Dendritic cell treated with granulocyte-macrophage colony-stimulating factor and Interleukin-4, amounts not matched to agents 40 ng/mL and 50 ng/mL, for 4 days (primary cell): ENCODE data around the gene GALNT7.
A peak's percentile ranks its signal among the peaks of the same experiment; 100 is the strongest.

Experiments
- H3K27ac Mint-ChIP-seq: one replicate; pipeline ENCODE4 v1.8.0; 2022; ENCODE audit warnings: mild to moderate bottlenecking, mixed read lengths
- H3K27me3 Mint-ChIP-seq: one replicate; pipeline ENCODE4 v1.8.0; 2022; ENCODE audit warnings: mild to moderate bottlenecking, mixed read lengths
- H3K36me3 Mint-ChIP-seq: one replicate; pipeline ENCODE4 v1.8.0; 2022; ENCODE audit warnings: low read depth, mixed read lengths
- H3K4me1 Mint-ChIP-seq: one replicate; pipeline ENCODE4 v1.8.0; 2022; ENCODE audit warnings: low read depth, mixed read lengths
- H3K4me3 Mint-ChIP-seq: one replicate; pipeline ENCODE4 v1.8.0; 2022; ENCODE audit warnings: mild to moderate bottlenecking, moderate library complexity, mixed read lengths
- H3K9me3 Mint-ChIP-seq: one replicate; pipeline ENCODE4 v1.8.0; 2022; ENCODE audit warnings: mixed read lengths
- intact Hi-C: fragments of 100-400 bp; cut with micrococcal nuclease; formaldehyde crosslinking; loops from one replicate; pipeline ENCODE4 v1.15.0; 2022

The GALNT7 gene

DNA sequence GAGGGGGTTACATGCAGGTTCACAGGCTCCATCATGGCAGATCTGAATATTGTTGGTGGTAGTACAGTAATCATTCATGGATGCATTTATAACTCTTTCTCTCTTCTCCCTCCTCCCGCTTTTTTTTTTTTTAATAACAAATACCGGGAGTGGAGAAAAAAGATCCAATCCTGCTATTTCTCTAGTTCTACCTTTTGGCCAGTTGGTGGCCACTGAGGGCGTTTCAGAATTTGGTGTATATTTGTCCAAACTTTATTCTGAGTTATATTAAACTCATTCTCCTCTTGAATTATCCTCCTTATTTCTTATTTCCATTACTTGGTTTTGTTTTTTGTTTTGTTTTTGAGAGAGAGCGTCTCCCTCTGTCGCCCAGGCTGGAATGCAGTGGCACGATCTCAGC is 90.7 kb downstream of the GALNT7 start:
- Mint-ChIP-seq H3K27ac (no peak overlapping the region), H3K9me3 (no peaks in the 10 kb centered on the region), H3K4me1 (peaks cover 7% of the 10 kb centered on the region), H3K4me3 (no peak overlapping the region), H3K27me3 (no peaks in the 10 kb centered on the region), H3K36me3 (peaks cover 18% of the 10 kb centered on the region)
- intact Hi-C loops, result no loop called here

DNA sequence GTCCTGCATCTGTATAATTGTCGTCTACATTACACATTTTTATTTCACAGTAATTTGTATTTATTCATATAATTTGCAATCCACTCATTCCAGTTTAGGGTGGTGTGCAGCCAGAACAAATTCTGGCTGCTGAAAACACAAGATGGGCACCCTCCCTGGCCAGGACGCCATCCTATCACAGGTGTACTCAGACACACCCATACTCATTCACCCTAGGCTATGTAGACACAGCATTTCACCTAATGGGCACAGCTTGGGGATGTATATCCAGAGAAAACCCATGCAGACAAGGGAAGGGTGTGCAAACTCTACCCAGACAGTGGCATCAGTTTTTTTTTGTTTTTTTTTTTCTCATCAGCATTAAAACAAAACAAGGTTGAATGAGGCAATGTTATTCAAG is 92.4 kb downstream of the GALNT7 start:
- H3K36me3 Mint-ChIP-seq, result peaks cover 10% of the 10 kb centered on the region
- no peaks in the 10 kb centered on the region for H3K27me3 Mint-ChIP-seq
- H3K9me3 Mint-ChIP-seq, result no peaks in the 10 kb centered on the region
- H3K27ac Mint-ChIP-seq, result no peak overlapping the region
- peaks cover 8% of the 10 kb centered on the region for H3K4me1 Mint-ChIP-seq
- intact Hi-C loops, result no loop called here
- H3K4me3 Mint-ChIP-seq, result no peak overlapping the region

DNA sequence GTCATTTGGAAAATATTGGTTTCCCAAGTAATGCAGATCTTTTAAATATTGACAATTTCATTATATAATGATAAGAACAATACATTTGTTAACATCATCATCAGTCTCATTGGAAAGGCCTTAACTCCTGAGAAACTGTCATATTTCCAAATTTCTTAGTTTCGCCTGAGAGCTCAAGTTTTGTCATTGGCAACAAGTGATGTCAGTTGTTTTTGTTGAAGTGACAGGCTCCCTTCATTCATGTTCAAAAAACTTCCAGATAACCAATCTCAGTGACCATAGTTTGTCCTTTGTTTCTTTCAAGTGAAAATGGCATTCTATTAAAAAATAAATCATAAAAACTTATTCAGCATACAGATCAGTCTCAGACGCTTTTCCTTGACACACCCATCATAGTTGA is 93.8 kb downstream of the GALNT7 start:
- Mint-ChIP-seq H3K27me3 (no peaks in the 10 kb centered on the region), H3K9me3 (no peaks in the 10 kb centered on the region), H3K4me1 (peaks cover 8% of the 10 kb centered on the region), H3K4me3 (no peak overlapping the region), H3K36me3 (peaks cover 10% of the 10 kb centered on the region), H3K27ac (no peak overlapping the region)
- intact Hi-C loops, result no loop called here

DNA sequence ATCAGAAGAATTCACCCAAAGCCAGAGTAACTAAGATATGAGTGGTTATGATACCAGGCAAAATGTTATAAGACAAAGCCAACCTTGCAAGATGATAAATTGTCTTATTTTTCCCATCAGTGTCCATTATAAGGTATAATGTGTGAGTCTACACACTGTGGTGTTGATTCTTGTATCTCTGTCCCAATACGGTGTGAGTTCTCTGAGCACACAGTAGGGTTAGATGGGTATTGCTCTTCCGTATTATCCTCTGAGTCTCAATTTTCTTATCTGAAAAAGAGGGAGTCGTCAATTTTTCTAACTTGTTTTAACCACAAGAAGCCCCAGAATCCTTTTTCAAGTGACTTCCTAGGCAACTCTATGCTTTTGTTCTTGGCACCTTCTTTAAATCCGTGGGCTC is 95.6 kb downstream of the GALNT7 start:
- H3K9me3 Mint-ChIP-seq, result no peaks in the 10 kb centered on the region
- H3K4me1 Mint-ChIP-seq, result peaks cover 8% of the 10 kb centered on the region
- no peaks in the 10 kb centered on the region for H3K27me3 Mint-ChIP-seq
- H3K27ac Mint-ChIP-seq, result peak overlapping the region; percentile 21
- intact Hi-C loops, result no loop called here
- peaks cover 5% of the 10 kb centered on the region for H3K36me3 Mint-ChIP-seq
- H3K4me3 Mint-ChIP-seq, result no peak overlapping the region

DNA sequence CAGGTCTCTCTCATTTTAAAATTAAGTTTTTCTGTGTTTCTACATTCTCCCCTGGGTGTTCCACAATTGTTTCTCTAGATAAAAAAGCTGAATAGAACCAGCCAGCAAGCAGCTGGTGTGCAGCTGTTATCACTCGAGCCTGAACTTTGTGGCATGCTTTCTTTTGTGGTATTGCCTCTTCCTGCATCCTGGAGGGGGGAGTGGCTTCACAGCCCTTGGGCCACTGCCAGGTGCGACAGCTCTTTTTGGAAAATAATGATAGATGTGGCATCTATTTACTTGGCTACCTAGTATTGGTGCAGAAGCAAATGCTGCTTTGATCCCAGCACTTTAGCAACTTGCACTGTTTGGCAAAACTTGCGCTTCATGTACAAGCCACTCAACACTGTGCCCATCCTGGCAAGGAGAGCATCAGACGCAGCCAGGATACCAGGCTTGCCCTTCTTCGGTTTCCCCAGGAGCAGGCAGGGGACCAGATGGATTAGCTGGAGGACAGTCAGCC is 96.1 kb downstream of the GALNT7 start:
- Mint-ChIP-seq H3K27me3 (no peaks in the 10 kb centered on the region), H3K27ac (peak overlapping the region; percentile 21), H3K9me3 (no peaks in the 10 kb centered on the region), H3K4me1 (peaks cover 8% of the 10 kb centered on the region), H3K36me3 (peaks cover under 1% of the 10 kb centered on the region), H3K4me3 (no peak overlapping the region)
- intact Hi-C loops, result no loop called here

DNA sequence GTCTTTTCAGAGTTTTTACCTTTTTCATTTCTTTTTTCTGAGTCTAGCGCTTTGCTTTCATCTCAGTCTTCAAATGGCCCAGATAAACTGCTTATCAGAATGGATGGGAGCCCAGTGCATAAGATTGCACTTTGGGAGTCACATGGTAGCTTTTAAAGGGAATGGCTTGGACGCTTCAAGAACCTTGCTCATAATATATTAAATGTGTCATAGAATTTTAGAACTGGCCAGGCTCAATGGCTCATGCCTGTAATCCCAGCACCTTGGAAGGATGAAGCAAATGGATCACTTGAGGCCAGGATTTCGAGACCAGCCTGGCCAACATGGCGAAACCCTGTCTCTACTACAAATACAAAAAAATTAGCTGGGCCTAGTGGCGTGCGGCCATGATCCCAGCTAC is 97.1 kb downstream of the GALNT7 start:
- no peaks in the 10 kb centered on the region for H3K36me3 Mint-ChIP-seq
- no peak overlapping the region for H3K4me3 Mint-ChIP-seq
- H3K9me3 Mint-ChIP-seq, result no peaks in the 10 kb centered on the region
- peaks cover 8% of the 10 kb centered on the region for H3K4me1 Mint-ChIP-seq
- no peak overlapping the region for H3K27ac Mint-ChIP-seq
- intact Hi-C loops, result no loop called here
- no peaks in the 10 kb centered on the region for H3K27me3 Mint-ChIP-seq

DNA sequence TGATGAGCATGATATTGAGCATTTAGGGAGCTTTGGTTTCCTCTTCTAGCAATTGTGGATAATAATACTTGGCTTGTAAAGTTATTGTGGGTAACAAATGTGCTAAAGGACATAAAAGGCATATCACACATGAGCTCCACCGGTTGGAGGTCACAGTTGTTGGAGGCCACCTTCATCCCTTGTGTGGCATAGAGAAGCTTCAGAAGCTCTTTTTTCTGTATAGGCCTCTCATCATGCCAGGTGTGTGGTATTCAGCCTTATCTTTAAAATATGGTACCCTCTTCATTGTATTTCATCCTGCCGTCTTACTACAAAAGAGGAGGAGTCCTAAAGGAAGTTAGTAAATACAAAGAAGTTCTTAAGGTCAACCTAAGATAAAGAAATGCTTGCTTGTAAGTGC is 99.1 kb downstream of the GALNT7 start:
- Mint-ChIP-seq H3K36me3 (no peaks in the 10 kb centered on the region), H3K27ac (no peak overlapping the region), H3K4me1 (peaks cover 8% of the 10 kb centered on the region), H3K27me3 (no peaks in the 10 kb centered on the region), H3K9me3 (no peaks in the 10 kb centered on the region), H3K4me3 (no peak overlapping the region)
- intact Hi-C loops, result no loop called here

DNA sequence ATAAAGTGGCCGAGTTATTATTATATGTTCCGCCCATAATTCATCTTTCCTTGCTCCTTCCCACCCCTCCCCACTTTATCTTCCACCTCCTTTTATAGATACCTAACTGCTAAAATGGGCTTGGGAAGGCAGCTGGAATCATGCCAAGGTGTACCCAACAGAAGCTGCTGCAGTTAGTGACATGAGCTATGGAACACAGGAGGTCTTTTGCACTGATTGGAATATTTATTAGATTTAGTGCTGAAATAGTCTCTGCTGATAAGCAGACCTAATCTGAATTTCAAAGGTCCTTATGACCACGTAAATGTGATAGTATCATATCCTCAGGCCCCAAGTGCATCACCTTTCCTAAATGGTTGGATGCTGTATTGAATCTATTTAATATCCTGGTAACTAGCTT is 100.7 kb downstream of the GALNT7 start:
- no peak overlapping the region for H3K27ac Mint-ChIP-seq
- no peaks in the 10 kb centered on the region for H3K9me3 Mint-ChIP-seq
- H3K27me3 Mint-ChIP-seq, result no peaks in the 10 kb centered on the region
- no peak overlapping the region for H3K4me3 Mint-ChIP-seq
- H3K4me1 Mint-ChIP-seq, result peaks cover 5% of the 10 kb centered on the region
- H3K36me3 Mint-ChIP-seq, result peaks cover 6% of the 10 kb centered on the region
- intact Hi-C loops, result no loop called here

DNA sequence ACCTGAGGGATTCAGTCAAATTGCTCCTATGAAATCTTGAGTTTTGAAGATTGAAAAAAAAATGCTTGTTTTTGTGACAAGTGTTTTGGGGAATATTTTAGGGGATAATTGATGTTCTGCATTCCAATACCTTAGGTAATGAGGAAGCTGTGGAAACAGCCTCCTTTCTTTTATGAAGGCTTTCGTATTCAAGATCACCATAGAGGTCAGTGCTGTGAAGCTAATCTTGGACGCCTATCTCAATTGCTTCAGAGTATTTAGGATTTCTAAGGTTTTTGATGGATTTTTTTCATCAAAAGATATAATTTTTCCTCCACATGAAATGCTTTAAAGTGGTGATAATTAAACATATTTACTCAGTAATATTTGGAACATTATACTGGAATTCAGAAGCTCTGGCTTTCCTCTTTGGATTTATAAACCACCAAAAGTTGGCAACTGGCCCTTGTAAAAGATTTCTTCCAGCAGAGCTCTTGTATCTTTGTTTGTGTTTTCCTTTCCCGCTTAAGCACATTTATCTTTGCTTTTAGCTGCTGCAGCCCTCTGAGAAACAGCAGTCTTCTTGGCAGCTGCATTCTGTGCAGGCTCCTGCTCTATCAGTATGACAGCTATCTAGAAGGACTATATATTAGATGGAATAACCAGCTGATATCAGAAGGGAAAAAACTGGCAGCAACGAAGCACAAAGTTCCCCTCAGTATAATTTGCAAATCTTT is 101.9 kb downstream of the GALNT7 start:
- Mint-ChIP-seq H3K27me3 (no peaks in the 10 kb centered on the region), H3K4me3 (no peak overlapping the region), H3K36me3 (peaks cover 13% of the 10 kb centered on the region), H3K9me3 (no peaks in the 10 kb centered on the region), H3K4me1 (no peaks in the 10 kb centered on the region), H3K27ac (no peak overlapping the region)
- intact Hi-C loops, result no loop called here

DNA sequence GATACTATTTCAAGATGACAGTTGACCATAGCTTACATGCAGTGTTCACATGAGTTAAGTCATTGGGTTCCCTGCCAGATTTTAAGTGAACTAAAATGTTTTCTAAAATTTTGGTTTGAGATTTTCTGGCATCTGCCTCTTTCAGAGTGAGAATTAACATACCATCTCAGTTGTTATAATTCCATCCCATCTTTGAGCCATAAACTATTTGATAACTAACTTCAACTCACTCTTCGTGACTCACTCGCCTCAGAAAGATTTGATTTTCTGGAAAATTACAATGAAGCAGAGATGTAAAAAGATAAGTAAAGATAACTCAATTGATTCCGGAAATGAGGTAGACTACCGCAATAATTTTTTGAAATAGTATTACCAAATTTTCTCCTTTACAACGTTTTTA is 103.7 kb downstream of the GALNT7 start:
- Mint-ChIP-seq H3K36me3 (peaks cover 13% of the 10 kb centered on the region), H3K4me3 (no peak overlapping the region), H3K27ac (no peak overlapping the region), H3K4me1 (peaks cover 3% of the 10 kb centered on the region), H3K9me3 (no peaks in the 10 kb centered on the region), H3K27me3 (no peaks in the 10 kb centered on the region)
- intact Hi-C loops, result no loop called here

DNA sequence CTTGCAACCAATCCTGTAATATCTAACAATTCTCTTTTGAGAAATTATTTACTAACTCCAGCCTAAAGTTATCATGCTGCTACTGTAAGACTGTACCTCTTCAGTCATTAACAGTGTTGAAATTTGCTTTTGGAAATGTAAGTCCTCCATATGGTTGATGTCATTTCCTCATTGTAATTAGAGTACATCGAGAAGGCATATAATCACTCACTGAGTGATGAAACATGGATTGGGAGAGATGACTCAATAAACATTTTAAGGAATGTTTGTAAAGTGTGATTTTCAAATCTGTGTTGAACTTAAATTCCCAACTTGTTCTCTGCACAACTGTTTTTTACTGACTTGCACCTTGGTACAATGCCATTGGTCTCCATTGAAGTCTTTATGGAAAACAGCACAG is 104.4 kb downstream of the GALNT7 start:
- H3K9me3 Mint-ChIP-seq, result no peaks in the 10 kb centered on the region
- H3K36me3 Mint-ChIP-seq, result peaks cover 13% of the 10 kb centered on the region
- H3K27me3 Mint-ChIP-seq, result no peaks in the 10 kb centered on the region
- intact Hi-C loops, result no loop called here
- no peak overlapping the region for H3K4me3 Mint-ChIP-seq
- H3K27ac Mint-ChIP-seq, result no peak overlapping the region
- H3K4me1 Mint-ChIP-seq, result peaks cover 10% of the 10 kb centered on the region

DNA sequence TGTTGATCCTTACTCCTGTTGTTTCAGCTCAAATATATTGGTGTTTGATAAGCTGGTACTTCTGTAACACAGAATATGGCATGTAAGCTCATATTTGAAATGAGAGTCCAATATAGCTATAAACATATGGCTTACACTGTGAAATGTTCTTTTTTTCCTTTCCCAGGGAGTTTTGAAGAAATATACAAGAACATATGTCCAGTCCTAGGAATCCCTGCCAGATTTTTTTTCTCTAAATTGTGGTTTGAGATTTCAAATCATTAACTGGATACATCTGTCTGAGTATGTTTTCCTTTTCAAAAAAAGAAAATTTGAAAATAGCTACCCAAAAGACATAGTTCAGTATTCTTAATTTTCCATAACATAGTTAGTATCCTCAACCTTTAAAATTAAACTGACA is 105.3 kb downstream of the GALNT7 start:
- Mint-ChIP-seq H3K4me3 (no peak overlapping the region), H3K4me1 (peaks cover 13% of the 10 kb centered on the region), H3K9me3 (no peaks in the 10 kb centered on the region), H3K27me3 (no peaks in the 10 kb centered on the region), H3K36me3 (peaks cover 13% of the 10 kb centered on the region), H3K27ac (no peak overlapping the region)
- intact Hi-C loops, result no loop called here

DNA sequence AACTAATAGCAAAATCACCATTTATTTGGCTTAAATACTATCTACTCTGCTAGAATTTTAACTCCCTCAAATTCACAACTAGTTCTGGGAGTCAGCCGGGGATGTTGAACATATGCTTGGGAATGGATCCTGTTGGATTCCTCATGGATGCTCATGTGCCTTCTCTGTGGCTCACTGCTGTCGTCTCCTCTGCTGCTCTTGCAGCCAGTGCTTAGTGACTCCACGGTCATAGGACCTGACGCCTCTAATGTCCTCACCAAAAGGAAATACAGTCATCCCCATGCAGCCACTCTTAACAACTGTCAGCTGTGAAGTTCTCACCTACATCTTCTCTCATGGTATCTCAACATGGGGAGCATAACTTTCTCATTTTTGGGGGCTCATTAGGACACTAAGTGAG is 106.1 kb downstream of the GALNT7 start:
- Mint-ChIP-seq H3K4me1 (peaks cover 17% of the 10 kb centered on the region), H3K4me3 (no peak overlapping the region), H3K9me3 (no peaks in the 10 kb centered on the region), H3K27me3 (no peaks in the 10 kb centered on the region), H3K36me3 (peaks cover 13% of the 10 kb centered on the region), H3K27ac (no peak overlapping the region)
- intact Hi-C loops, result no loop called here

DNA sequence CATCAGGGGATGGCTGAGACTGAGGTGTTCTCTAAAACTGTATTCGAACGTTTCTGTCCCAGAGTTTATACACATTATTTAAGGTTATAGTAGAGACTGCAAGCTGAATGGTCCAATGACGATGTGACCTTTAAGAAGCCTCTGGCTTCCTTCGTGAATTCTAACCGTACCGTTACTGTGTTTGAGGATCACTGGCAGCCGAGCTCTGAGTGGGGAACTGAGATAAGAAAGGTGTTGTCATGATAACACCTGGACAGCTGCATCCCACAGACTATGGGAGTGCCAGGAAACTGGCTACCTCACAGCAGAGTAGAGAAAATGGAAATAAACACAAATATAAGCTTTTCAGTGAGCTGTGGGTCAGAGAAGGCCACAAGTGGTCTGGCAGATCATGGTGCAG is 106.5 kb downstream of the GALNT7 start:
- peaks cover 17% of the 10 kb centered on the region for H3K4me1 Mint-ChIP-seq
- no peaks in the 10 kb centered on the region for H3K27me3 Mint-ChIP-seq
- H3K9me3 Mint-ChIP-seq, result no peaks in the 10 kb centered on the region
- intact Hi-C loops, result no loop called here
- no peak overlapping the region for H3K27ac Mint-ChIP-seq
- H3K36me3 Mint-ChIP-seq, result peaks cover 13% of the 10 kb centered on the region
- no peak overlapping the region for H3K4me3 Mint-ChIP-seq

DNA sequence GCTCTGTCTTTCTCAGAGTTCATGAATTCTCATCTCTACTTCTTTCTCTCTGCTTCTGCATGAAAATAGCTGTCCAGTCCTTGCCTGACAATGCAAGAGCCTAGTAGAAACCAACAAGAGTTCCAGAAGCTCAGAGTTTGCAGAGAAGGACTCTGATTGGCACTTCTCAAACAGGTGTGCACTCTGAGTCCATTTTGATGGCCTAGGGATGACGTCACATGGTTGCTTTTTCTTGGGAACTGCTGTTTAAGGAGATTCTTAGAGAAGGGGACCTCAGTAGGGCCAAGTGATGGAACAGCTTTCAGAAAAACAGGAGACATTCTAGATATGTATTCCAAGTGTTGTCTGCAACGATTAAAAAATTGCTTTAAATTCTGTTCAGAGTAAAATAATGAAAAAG is 108.7 kb downstream of the GALNT7 start:
- H3K9me3 Mint-ChIP-seq, result no peaks in the 10 kb centered on the region
- H3K27me3 Mint-ChIP-seq, result no peaks in the 10 kb centered on the region

More for the DNA sequence above, 108.7 kb downstream of the GALNT7 start:
- peaks cover 13% of the 10 kb centered on the region for H3K36me3 Mint-ChIP-seq
- no peak overlapping the region for H3K4me3 Mint-ChIP-seq
- no peak overlapping the region for H3K27ac Mint-ChIP-seq
- peaks cover 33% of the 10 kb centered on the region for H3K4me1 Mint-ChIP-seq
- intact Hi-C loops, result no loop called here
